ENCODE measurements around the gene VPS25.

The VPS25 gene

GRCh38 chr17:42798383-42799380 is 25.4 kb downstream of the VPS25 start, which contains the start of the genes CNTD1 and COA3 (continued):
- TF ChIP-seq ZNF639 (tag by site-specific recombination; IDR thresholded peaks at IDR 0.05) = peak; percentile 14; the same call in 1 of the 2 replicates
- TF ChIP-seq ZNF155 (tag by site-specific recombination; IDR thresholded peaks at IDR 0.05) = no peak
- TF ChIP-seq, protein P1, sequence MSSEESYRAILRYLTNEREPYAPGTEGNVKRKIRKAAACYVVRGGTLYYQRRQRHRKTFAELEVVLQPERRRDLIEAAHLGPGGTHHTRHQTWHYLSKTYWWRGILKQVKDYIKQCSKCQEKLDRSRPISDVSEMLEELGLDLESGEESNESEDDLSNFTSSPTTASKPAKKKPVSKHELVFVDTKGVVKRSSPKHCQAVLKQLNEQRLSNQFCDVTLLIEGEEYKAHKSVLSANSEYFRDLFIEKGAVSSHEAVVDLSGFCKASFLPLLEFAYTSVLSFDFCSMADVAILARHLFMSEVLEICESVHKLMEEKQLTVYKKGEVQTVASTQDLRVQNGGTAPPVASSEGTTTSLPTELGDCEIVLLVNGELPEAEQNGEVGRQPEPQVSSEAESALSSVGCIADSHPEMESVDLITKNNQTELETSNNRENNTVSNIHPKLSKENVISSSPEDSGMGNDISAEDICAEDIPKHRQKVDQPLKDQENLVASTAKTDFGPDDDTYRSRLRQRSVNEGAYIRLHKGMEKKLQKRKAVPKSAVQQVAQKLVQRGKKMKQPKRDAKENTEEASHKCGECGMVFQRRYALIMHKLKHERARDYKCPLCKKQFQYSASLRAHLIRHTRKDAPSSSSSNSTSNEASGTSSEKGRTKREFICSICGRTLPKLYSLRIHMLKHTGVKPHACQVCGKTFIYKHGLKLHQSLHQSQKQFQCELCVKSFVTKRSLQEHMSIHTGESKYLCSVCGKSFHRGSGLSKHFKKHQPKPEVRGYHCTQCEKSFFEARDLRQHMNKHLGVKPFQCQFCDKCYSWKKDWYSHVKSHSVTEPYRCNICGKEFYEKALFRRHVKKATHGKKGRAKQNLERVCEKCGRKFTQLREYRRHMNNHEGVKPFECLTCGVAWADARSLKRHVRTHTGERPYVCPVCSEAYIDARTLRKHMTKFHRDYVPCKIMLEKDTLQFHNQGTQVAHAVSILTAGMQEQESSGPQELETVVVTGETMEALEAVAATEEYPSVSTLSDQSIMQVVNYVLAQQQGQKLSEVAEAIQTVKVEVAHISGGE (tag by site-specific recombination; conservative IDR thresholded peaks at IDR 0.05; ENCODE audit: low read depth) = peak; percentile 86
- no peak for TF ChIP-seq ZNF792 (tag by site-specific recombination; IDR thresholded peaks at IDR 0.05)
- peak; percentile 98 for TF ChIP-seq ZNF335 (tag by site-specific recombination; conservative IDR thresholded peaks at IDR 0.05)
- TF ChIP-seq CTCF (tag by site-specific recombination; IDR thresholded peaks at IDR 0.05) = peak; percentile 42; the same call in 1 of the 2 replicates
- TF ChIP-seq SCRT2 (tag by site-specific recombination; IDR thresholded peaks at IDR 0.05) = no peak
- no peak for TF ChIP-seq ZNF624 (tag by site-specific recombination; IDR thresholded peaks at IDR 0.05)
- TF ChIP-seq KLF10 (tag by site-specific recombination; IDR thresholded peaks at IDR 0.05) = peak; percentile 60; the same call in 1 of the 2 replicates
- TF ChIP-seq ZNF658 (tag by site-specific recombination; IDR thresholded peaks at IDR 0.05) = no peak
- TF ChIP-seq ZNF311 (tag by site-specific recombination; IDR thresholded peaks at IDR 0.05; ENCODE audit: borderline replicate concordance) = no peak
- no peak for TF ChIP-seq ZNF23 (tag by site-specific recombination; IDR thresholded peaks at IDR 0.05; ENCODE audit: borderline replicate concordance)
- TF ChIP-seq SCRT1 (tag by site-specific recombination; IDR thresholded peaks at IDR 0.05; ENCODE audit: borderline replicate concordance) = no peak
- TF ChIP-seq ZNF350 (tag by site-specific recombination; IDR thresholded peaks at IDR 0.05) = no peak
- TF ChIP-seq ZNF280C (tag by site-specific recombination; IDR thresholded peaks at IDR 0.05) = no peak
- TF ChIP-seq SETDB1 (IDR thresholded peaks at IDR 0.05; ENCODE audit: insufficient read length, low read length) = peak; percentile 89
- peak; percentile 83 for TF ChIP-seq KLF16 (tag by site-specific recombination; IDR thresholded peaks at IDR 0.05)
- TF ChIP-seq ZNF660 (tag by site-specific recombination; IDR thresholded peaks at IDR 0.05) = peak; percentile 73; the same call in 1 of the 2 replicates
- no peak for TF ChIP-seq ZNF266 (tag by site-specific recombination; IDR thresholded peaks at IDR 0.05; ENCODE audit: low read depth)
- no peak for TF ChIP-seq ZNF140 (tag by site-specific recombination; IDR thresholded peaks at IDR 0.05)
- no peak for TF ChIP-seq ZNF530 (tag by site-specific recombination; IDR thresholded peaks at IDR 0.05; ENCODE audit: low read depth)
- TF ChIP-seq ZNF133 (tag by site-specific recombination; IDR thresholded peaks at IDR 0.05) = no peak
- no peak for TF ChIP-seq ZFP37 (tag by site-specific recombination; IDR thresholded peaks at IDR 0.05)
- no peak for TF ChIP-seq HOXD13 (CRISPR knock-in tag; IDR thresholded peaks at IDR 0.05; ENCODE audit: borderline replicate concordance)
- no peak for TF ChIP-seq HOXA7 (CRISPR knock-in tag; IDR thresholded peaks at IDR 0.05; ENCODE audit: borderline replicate concordance)
- TF ChIP-seq, protein P2, sequence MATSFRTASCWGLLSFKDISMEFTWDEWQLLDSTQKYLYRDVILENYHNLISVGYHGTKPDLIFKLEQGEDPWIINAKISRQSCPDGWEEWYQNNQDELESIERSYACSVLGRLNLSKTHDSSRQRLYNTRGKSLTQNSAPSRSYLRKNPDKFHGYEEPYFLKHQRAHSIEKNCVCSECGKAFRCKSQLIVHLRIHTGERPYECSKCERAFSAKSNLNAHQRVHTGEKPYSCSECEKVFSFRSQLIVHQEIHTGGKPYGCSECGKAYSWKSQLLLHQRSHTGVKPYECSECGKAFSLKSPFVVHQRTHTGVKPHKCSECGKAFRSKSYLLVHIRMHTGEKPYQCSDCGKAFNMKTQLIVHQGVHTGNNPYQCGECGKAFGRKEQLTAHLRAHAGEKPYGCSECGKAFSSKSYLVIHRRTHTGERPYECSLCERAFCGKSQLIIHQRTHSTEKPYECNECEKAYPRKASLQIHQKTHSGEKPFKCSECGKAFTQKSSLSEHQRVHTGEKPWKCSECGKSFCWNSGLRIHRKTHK (tag by site-specific recombination; IDR thresholded peaks at IDR 0.05) = no peak; the same call in 1 of the 2 replicates
- no peak for TF ChIP-seq ZNF248 (tag by site-specific recombination; IDR thresholded peaks at IDR 0.05)
